ENCODE data around the gene PRSS57.
A peak's percentile ranks its signal among the peaks of the same experiment; 100 is the strongest.
"Not testable (repeated sequence)": the region's sequence is repeated elsewhere in the genome, so short reads cannot be mapped to it uniquely, and the experiment has no call there.

The PRSS57 gene

DNA sequence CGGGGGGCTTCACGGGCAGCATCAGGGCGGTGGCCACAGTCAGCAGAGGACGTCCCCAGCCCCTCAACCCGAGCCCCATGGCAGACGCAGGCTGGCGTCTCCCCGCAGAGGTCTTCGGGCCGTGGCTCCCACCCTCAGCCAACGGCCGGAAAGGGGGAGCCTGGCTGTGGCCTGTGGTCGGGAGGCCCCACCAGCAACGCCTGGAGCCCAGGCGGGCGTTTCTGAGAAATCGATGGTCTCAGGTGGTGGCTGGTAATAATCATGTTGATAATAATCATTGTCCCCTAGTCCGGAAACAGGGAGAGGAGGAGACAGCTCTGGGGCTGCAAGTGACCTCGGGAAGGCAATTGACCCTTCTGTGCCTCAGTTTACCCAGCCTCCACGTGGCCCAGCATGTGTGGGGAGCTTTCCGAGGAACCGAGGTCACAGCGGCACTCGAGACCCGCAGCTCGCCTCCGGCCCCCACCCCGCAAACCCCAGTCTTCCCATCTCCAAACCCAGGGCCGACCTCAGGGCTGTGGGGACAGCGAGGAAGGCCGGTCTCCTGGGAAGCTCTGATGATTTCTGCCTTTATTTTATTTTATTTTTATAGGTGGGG is at the start of gene PRSS57:
PRSS57 (minus strand) TSS at position 101 of the 598 bp plus-strand sequence; CDS start at position 79, 22 bp downstream.
- no peak for DNase-seq (ENCODE audit: low read depth)

DNA sequence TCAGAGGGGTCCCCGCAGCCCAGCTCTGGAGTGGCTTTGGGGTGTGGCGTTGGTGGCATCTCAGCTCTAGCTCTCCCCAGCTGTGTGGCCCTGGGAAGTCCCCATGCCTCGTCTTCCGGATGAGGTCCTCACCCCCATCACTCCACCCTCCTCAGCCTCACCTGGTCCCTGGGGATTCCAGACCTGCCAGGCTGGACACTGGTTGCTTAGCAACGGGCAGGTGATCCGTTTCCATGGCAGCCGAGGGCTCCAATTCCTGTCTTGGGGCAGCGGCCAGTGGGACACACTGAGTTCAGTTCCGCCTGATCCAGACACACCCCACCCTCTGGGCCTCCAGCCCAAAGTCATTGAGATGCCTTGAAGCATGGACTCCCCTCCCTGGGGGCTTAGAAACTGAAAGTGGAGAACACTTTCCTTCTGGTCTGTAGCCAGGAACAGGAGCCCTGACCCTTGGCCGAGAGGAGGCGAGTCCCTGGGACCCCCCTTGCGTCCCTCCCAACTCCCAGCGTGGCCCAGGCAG is 48.0 kb upstream of the PRSS57 start:
- DNase-seq (ENCODE audit: low read depth), result no peak

GRCh38 chr19:742540-743075 is 47.4 kb upstream of the PRSS57 start:
- DNase-seq (ENCODE audit: low read depth), result no peak

- DNase-seq (ENCODE audit: low read depth), result peak; percentile 14
These were observed 46.4 kb upstream of the PRSS57 start for GRCh38 chr19:741506-742131.

GRCh38 chr19:740816-741505 is 45.7 kb upstream of the PRSS57 start:
- not testable (repeated sequence) for DNase-seq (ENCODE audit: low read depth)

GRCh38 chr19:739998-740715 is 44.9 kb upstream of the PRSS57 start:
- DNase-seq (ENCODE audit: low read depth), result no peak

DNA sequence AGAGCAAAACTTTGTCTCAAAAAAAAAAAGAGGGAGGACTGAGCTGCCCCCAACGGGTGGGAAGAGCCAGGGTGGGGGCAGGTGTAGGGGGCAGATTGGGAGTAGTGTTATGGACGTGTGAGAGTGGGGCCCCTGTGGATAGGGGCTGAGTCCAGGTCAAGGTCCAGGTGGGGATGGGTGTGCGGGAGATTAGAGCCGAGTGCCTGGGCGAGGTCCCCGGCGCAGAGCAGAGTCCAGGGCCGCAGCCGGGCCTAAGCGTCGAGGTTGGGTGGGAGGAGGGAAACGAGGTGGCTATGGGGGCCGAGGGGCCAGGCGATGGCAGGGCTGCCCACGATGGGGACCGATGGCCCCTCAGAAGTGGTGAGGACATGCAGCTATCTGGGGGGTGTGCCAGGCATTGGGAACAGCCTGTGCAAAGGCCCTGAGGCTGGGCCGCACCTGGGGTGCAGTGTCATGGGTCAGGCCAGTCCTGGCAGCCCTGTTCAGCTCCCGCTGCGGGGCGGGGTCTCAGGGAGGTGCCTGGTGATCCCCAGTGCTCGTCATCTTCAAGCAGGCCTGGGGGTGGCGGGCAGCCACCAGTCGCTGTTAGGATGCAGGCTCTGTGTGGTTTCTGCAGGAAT is 43.4 kb upstream of the PRSS57 start:
- DNase-seq (ENCODE audit: low read depth), result no peak

DNA sequence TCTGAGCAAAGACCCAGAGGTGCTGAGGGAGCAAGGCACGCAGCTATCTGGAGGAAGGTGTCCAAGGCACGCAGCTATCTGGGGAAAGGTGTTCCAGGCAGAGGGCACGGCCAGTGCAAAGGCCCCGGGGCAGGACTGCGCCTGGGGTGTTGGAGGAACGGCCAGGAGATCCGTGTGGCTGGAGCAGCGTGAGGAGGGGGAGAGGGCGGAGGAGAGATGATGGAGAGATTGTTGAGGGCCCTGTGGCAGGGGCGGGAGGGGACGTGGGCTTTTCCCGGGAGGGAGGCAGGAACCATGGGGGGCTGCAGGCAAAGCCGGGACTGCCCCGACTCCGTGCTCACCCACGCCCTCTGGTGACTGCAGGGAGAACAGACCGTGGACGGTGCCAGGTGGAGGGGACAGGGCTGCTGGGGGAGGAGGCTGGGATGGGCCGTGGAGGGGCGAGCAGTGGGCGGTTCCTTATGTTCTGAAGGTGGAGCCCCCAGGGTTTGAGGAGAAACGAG is 42.4 kb upstream of the PRSS57 start:
- DNase-seq (ENCODE audit: low read depth), result peak; percentile 43

- no peak for DNase-seq (ENCODE audit: low read depth)
These were observed 40.9 kb upstream of the PRSS57 start for GRCh38 chr19:736125-736524.

- no peak for DNase-seq (ENCODE audit: low read depth)
These were observed 39.5 kb upstream of the PRSS57 start for GRCh38 chr19:734716-735115.

- DNase-seq (ENCODE audit: low read depth), result no peak
These were observed 37.2 kb upstream of the PRSS57 start for GRCh38 chr19:732148-733069.

DNA sequence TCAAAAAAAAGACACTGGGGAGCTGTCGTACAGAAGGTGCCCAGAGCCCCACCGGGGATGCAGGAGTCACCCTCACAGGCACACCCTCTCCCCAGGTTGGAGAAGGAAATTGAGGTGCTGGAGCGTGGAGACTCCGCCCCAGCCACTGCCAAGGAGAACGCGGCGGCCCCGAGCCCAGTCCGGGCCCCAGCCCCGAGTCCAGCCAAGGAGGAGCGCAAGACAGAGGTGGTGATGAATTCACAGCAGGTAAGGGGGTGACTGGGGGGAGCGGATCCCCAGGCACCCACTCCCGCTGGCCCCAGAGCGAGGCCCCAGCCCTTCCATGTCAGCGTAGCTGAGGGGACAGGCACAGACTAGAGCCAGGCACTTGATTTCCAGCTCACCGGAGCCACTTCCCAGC is 35.7 kb upstream of the PRSS57 start:
- DNase-seq (ENCODE audit: low read depth), result no peak

DNA sequence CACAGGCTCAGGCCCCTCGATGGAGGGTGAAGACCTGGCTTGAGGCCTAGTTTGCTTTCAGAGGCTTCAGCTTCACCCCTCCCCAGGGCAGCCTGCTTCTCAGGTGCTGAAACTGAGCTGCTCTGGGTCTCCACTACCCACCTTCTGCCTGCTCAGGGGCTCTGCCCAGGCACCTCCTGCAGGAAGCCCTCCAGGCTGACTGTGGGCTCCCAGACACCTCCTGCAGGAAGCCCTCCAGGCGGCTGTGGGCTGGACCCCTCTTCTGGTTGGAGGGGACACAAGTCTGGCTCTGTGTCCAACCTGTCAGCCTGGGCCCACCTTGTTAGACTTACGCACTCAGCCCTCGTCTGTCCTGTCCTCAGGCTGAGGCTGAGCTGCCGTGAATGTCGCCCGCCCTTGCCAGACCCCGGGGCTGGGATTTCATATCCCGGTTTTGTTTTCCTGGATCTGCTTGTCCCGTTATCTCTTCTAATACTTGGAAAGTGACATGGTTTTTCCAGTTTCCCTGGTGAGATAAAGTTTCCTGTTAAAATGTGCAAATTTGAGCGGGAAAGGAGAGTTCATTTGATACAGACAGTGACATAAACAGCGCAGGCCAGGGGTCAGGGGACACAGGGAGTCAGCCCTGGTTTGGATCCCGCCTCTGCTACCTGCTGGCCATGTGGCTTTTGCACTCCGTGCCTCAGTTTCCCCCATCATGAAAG is 34.9 kb upstream of the PRSS57 start:
- no peak for DNase-seq (ENCODE audit: low read depth)

GRCh38 chr19:729564-729963 is 34.3 kb upstream of the PRSS57 start:
- not testable (repeated sequence) for DNase-seq (ENCODE audit: low read depth)

DNA sequence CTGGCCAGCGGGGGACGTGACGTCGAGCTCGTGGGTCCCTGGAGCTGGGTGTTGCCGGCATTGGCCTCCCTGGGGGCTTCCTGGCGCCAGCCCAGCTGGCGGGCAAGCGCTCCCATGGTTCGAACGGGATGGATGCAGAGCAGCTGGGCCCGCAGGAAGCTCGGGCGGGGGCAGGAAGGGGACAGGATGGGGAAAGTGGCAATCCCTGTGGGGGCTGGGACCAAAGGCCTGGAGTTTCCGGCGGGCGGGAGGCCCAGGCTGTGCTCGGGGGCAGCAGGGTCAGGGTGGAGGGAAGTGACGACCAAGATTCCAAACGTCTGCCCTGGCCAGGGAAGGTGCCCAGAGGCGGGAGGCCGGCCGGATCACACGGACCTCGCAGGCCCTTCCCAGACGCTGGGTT is 32.8 kb upstream of the PRSS57 start:
- DNase-seq (ENCODE audit: low read depth), result peak; percentile 30

DNA sequence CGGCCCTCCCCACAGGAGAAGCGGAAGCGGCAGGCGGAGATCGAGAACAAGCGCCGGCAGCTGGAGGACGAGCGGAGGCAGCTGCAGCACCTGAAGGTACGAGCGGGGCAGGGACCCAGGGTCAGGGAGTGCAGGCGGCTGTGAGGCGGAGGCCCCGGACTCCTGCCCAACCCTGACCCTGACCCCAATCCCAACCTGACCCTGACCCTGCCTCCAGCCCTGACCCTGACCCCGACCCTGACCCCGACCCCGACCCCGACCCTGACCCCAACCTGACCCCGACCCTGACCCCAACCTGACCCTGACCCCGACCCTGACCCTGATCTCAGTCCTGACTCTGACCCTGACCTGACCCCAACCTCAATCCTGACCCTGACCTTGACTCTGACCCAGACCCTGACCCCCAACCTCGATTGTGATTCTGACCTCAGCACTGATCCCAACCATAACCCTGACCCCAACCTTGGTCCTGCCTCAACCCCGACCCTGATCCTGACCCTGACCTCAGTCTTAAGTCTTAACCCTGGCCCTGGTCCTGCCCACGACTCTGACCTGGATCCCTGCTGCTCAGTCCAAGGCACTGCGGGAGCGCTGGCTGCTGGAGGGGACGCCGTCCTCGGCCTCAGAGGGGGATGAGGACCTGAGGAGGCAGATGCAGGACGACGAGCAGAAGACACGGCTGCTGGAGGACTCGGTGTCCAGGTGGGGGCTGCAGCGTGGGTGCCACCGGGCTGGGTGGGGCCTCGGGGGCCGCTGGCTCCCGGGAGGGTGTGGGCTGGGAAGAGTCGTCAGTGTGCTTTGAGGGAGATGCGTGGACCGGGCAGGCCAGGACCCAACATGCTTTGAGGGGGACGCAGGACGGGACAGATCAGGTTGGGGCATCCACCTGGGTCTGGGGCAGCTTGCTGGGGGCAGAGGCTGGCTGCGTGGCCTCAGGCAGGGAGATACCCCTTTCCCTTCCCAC is 32.0 kb upstream of the PRSS57 start:
- no peak for DNase-seq (ENCODE audit: low read depth)

GRCh38 chr19:725461-726089 is 30.3 kb upstream of the PRSS57 start:
- no peak for DNase-seq (ENCODE audit: low read depth)

DNA sequence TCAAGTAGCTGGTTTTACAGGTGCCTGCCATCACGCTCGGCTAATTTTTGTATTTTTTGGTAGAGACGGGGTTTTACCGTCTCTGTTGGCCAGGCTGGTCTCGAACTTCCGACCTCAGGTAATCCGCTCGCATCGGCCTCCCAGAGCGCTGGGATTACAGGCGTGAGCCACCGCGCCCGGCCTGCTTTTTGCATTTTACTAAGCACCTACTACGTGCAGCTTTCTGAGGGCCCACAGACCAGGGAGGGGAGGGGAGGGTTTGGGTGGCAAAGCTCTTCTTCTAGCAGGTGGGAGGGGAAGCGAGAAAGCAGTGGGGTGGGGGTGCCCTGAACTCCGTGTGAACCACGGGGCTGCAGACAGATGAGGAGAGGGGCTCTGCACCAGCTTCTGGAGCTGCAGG is 28.5 kb upstream of the PRSS57 start:
- no peak for DNase-seq (ENCODE audit: low read depth)

Data from EH (cell line).